Measurements from ENCODE around the gene RUSF1.

DNA sequence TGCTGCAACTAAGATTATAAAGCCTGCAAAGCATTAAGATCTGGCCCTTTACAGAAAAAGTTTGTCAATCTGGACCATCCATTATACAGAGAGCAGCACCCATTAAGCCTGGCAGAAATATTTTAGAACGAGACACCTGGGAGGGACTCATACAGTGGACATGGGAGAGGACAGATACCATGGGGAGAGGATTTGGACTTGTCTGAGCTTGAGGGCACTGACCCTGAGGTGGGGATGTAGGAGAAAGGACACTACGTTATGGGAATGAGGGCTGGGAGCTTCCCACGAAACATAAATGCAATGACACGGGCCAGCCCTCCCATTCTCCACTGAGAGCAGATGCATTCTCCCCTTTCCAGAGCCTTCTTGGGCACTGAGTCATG is 6.2 kb downstream of the RUSF1 start:
- TF ChIP-seq SP1 (IDR thresholded peaks at IDR 0.05) = no peak
- TF ChIP-seq ELF4 (IDR thresholded peaks at IDR 0.05) = no peak
- TF ChIP-seq TARDBP (IDR thresholded peaks at IDR 0.05) = no peak
- no peak for TF ChIP-seq FOXM1 (IDR thresholded peaks at IDR 0.05; ENCODE audit: borderline replicate concordance)
- no peak for TF ChIP-seq L3MBTL2 (conservative IDR thresholded peaks at IDR 0.05)
- no peak for TF ChIP-seq BHLHE40 (IDR thresholded peaks at IDR 0.05; ENCODE audit: borderline replicate concordance)
- TF ChIP-seq ARNT (IDR thresholded peaks at IDR 0.05) = no peak
- TF ChIP-seq HDGF (IDR thresholded peaks at IDR 0.05; ENCODE audit: borderline replicate concordance) = no peak
- TF ChIP-seq NFRKB (IDR thresholded peaks at IDR 0.05) = no peak
- no peak for TF ChIP-seq LEF1 (IDR thresholded peaks at IDR 0.05; ENCODE audit: borderline replicate concordance)
- TF ChIP-seq CTBP1 (IDR thresholded peaks at IDR 0.05; ENCODE audit: borderline replicate concordance) = no peak
- no peak for TF ChIP-seq FOXK2 (IDR thresholded peaks at IDR 0.05)
- no peak for TF ChIP-seq SUZ12 (IDR thresholded peaks at IDR 0.05)

All from HEK293T (cell line).